Gastrocnemius medialis (tissue), 4 donors: Measurements from ENCODE around the gene CST5.

Experiments used
- CTCF ChIP-seq, 5 experiments: fragments of 450-650 bp in 3 of 5; fragments of 200-600 bp in 2 of 5; sonication (generic) in 2 of 5; IDR thresholded peaks in 4 of 5; conservative IDR thresholded peaks in 1 of 5; 1 replicate in 4 of 5; 2 replicates in 1 of 5; pipeline ENCODE4 v1.5.1; 2016 to 2019; ENCODE audit warnings: antibody characterized with exemption in 5 of 5, mild to moderate bottlenecking in 3 of 5, moderate library complexity in 3 of 5
- POLR2A ChIP-seq, 2 donors: fragments of 450-650 bp; IDR thresholded peaks; one replicate each; pipeline ENCODE4 v1.6.1; 2017; ENCODE audit warnings: antibody characterized with exemption in 2 of 2, mild to moderate bottlenecking in 2 of 2, moderate library complexity in 2 of 2

- TF ChIP-seq CTCF (IDR thresholded peaks at IDR 0.05 in 4 of 5, conservative IDR thresholded peaks at IDR 0.05 in 1 of 5), result no peak
- TF ChIP-seq POLR2A (IDR thresholded peaks at IDR 0.05), result no peak
Measured at GRCh38 chr20:23920408-23921325, 41.1 kb upstream of the CST5 start.
